ENCODE results near the gene TSHZ1.

The TSHZ1 gene

GRCh38 chr18:75321431-75321830, 110.8 kb downstream of the TSHZ1 start:
- H3K9me3 ChIP-seq (ENCODE audit: insufficient read depth, low read length) = no peaks in the 10 kb centered on the region
- H3K9ac ChIP-seq (ENCODE audit: low read length) = no peak overlapping the region
- H3K4me2 ChIP-seq (ENCODE audit: low read depth, low read length, poor library complexity, severe bottlenecking) = no peak overlapping the region
- H2AFZ ChIP-seq (ENCODE audit: low read depth, low read length, severe bottlenecking) = no peak overlapping the region
- no peaks in the 10 kb centered on the region for H3F3A ChIP-seq (ENCODE audit: insufficient read depth)
- H3K9me2 ChIP-seq (replicated peaks; ENCODE audit: insufficient read depth, low read length) = no peaks in the 10 kb centered on the region
- TF ChIP-seq EZH2phosphoT487 (conservative IDR thresholded peaks at IDR 0.05; ENCODE audit: low read length) = no peak
- no peak for TF ChIP-seq CTCF (IDR thresholded peaks at IDR 0.05; ENCODE audit: insufficient read depth, low read length, poor library complexity, severe bottlenecking)
- H3K27ac ChIP-seq (ENCODE audit: low read depth, low read length) = no peak overlapping the region
- H4K20me1 ChIP-seq (ENCODE audit: low read depth, low read length) = no peaks in the 10 kb centered on the region
- no peaks in the 10 kb centered on the region for H3K79me2 ChIP-seq (ENCODE audit: insufficient read depth, low read length)
- H3K36me3 ChIP-seq (ENCODE audit: low read length) = no peaks in the 10 kb centered on the region
- no peak overlapping the region for H3K4me3 ChIP-seq (ENCODE audit: insufficient read depth, low read length, poor library complexity, severe bottlenecking)
- H3K27me3 ChIP-seq (ENCODE audit: low read length) = no peaks in the 10 kb centered on the region

DNA sequence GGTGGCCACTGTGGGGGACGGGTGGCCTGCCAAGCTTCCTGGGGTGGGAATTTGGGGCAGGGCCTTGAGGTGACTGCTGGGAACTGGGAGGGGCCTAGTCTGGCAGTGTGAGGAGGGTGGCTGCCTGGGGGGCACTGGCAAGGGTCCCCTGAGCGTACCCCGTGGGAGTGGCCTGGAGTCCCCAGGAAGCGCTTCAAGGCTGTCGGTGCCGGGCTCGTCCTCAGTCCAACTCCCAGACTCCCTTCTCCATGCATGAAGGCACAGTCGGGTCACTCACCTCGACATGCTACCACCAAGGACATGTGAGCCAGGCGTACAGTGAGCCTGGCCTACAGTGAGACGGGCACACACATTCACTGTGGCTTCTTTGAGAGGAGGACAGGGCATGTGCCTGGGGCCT, 111.6 kb downstream of the TSHZ1 start:
- Histone ChIP-seq H3K9me3 (ENCODE audit: insufficient read depth, low read length) (no peaks in the 10 kb centered on the region), H3K27ac (ENCODE audit: low read depth, low read length) (no peak overlapping the region), H3F3A (ENCODE audit: insufficient read depth) (no peaks in the 10 kb centered on the region), H2AFZ (ENCODE audit: low read depth, low read length, severe bottlenecking) (no peak overlapping the region), H3K4me2 (ENCODE audit: low read depth, low read length, poor library complexity, severe bottlenecking) (no peak overlapping the region), H3K79me2 (ENCODE audit: insufficient read depth, low read length) (no peaks in the 10 kb centered on the region), H3K27me3 (ENCODE audit: low read length) (no peaks in the 10 kb centered on the region), H4K20me1 (ENCODE audit: low read depth, low read length) (no peaks in the 10 kb centered on the region), H3K9ac (ENCODE audit: low read length) (no peak overlapping the region), H3K36me3 (ENCODE audit: low read length) (no peaks in the 10 kb centered on the region), H3K4me3 (ENCODE audit: insufficient read depth, low read length, poor library complexity, severe bottlenecking) (no peak overlapping the region), H3K9me2 (replicated peaks; ENCODE audit: insufficient read depth, low read length) (no peaks in the 10 kb centered on the region)
- no peak for TF ChIP-seq CTCF (IDR thresholded peaks at IDR 0.05; ENCODE audit: insufficient read depth, low read length, poor library complexity, severe bottlenecking)
- TF ChIP-seq EZH2phosphoT487 (conservative IDR thresholded peaks at IDR 0.05; ENCODE audit: low read length) = no peak

- Histone ChIP-seq H3K9me3 (ENCODE audit: insufficient read depth, low read length) (no peaks in the 10 kb centered on the region), H3K9ac (ENCODE audit: low read length) (no peak overlapping the region), H3K79me2 (ENCODE audit: insufficient read depth, low read length) (no peaks in the 10 kb centered on the region), H3K36me3 (ENCODE audit: low read length) (no peaks in the 10 kb centered on the region), H3F3A (ENCODE audit: insufficient read depth) (no peaks in the 10 kb centered on the region), H3K4me2 (ENCODE audit: low read depth, low read length, poor library complexity, severe bottlenecking) (no peak overlapping the region), H3K27ac (ENCODE audit: low read depth, low read length) (no peak overlapping the region), H3K4me3 (ENCODE audit: insufficient read depth, low read length, poor library complexity, severe bottlenecking) (no peak overlapping the region), H3K9me2 (replicated peaks; ENCODE audit: insufficient read depth, low read length) (no peaks in the 10 kb centered on the region), H2AFZ (ENCODE audit: low read depth, low read length, severe bottlenecking) (no peak overlapping the region), H3K27me3 (ENCODE audit: low read length) (no peaks in the 10 kb centered on the region), H4K20me1 (ENCODE audit: low read depth, low read length) (no peaks in the 10 kb centered on the region)
- no peak for TF ChIP-seq EZH2phosphoT487 (conservative IDR thresholded peaks at IDR 0.05; ENCODE audit: low read length)
- TF ChIP-seq CTCF (IDR thresholded peaks at IDR 0.05; ENCODE audit: insufficient read depth, low read length, poor library complexity, severe bottlenecking) = no peak
These were observed 113.4 kb downstream of the TSHZ1 start for GRCh38 chr18:75323821-75324585.

All from SU-DHL-6 (cell line).